GM20000 (cell line): ENCODE measurements around the gene NME7.

ENCODE experiments used
- DNase-seq: peaks from one replicate; pipeline ENCODE4 v3.0.0; 2012; ENCODE audit warnings: low spot score
- CTCF ChIP-seq: IDR thresholded peaks from 2 replicates; pipeline ENCODE4 v1.5.1; 2012; ENCODE audit warnings: mild to moderate bottlenecking, control low read depth; ENCODE audit errors: extremely low read depth, missing control alignments

Gene NME7

GRCh38 chr1:169151338-169151837 lies 216.2 kb downstream of the NME7 start:
- no peak for TF ChIP-seq CTCF
- DNase-seq, result no peak

- TF ChIP-seq CTCF, result no peak
- no peak for DNase-seq
Measured at GRCh38 chr1:169150641-169151337, 216.8 kb downstream of the NME7 start.

DNA sequence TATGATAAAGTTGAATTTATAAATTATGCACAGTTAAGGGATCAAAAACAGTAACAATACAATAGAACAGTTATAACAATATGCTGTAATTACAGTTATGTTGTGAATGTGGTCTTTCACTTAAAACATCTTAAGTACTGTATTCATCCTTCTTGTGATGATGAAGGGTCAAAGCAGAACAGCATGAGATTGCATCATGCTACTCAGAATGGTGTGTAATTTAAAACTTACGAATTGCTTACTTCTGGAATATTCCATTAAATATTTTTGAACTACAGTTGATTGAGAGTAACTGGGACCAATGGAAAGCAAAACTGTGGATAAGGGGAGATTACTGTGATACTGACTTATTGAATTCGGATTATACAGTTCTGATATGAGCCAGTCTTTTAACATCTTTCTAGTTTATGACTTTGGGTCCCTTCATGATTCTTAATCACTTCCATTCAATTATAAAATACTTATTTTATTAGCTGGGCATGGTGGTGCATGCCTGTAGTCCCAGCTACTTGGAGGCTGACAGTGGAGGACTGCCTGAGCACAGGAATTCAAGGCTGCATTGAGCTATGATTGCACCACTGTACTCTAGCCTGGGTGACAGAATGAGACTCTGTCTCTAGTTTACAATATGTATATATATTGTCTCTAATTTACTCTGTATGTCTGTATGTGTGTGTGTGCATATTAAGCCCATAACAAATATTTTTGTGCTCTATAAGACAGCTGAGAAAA lies 217.9 kb downstream of the NME7 start:
- TF ChIP-seq CTCF, result no peak
- DNase-seq, result no peak

GRCh38 chr1:169148472-169149252 lies 218.9 kb downstream of the NME7 start:
- no peak for TF ChIP-seq CTCF
- DNase-seq, result no peak

DNA sequence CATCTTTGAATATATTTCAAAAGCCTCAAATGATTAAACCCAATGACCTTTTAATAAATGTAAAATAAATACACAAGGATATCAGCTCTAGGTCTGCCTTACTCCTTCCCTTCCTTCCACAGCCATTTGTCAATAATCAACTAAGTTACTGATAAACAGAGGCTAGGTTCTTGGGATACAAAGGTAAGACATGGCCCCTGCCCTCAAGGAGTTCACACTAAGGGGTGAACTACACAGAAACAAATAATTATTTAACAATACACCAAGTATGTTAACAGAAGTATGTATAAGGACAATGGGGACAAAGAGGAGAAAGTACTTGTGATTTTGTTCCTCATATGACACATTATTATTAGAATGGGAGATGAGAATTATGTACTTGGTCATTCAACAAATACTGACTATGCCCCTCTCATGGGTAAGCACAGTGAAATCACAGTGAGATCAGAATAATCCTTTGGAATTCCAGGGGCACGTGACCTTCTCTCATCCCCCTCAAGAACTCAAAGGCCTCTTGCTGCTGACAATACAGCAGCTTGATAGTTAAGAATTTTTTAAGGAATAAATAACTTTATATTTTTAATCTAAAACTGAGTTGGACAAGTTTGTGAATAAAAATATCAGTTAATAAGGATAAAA lies 220.9 kb downstream of the NME7 start:
- DNase-seq, result no peak
- no peak for TF ChIP-seq CTCF

DNA sequence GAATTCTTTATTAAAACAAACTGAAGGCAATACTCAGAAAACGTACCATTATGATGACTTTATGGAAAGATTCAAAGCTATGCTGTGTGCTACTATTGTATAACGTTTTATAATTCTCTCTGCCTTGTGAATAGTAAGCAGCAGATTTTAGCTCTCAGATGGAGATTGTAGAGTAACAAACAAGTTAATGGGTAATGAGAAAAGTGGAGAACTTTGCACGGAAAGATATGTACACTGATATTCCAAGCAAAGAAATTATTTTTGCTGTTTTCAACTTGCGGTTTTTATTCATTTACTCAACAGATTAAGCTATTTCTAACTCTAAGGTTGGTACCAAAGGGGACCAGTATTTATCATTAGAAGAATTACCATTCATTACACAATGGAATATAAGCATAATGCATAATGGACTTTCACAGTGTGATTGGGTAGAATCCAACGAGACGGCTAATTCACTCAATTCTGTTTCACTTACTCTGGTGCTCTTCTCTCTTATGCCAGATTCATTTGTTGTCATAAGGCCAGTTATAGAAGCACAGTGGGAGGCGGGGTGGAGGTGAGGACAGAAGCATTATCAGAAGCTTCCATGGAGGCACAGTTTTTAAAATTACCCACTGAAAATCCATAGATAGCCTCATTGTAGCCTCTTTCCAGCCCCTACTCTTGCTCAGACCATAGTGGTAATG lies 222.5 kb downstream of the NME7 start:
- no peak for DNase-seq
- TF ChIP-seq CTCF, result no peak
